ENCODE results near the gene TNC.

Gene TNC

GRCh38 chr9:115117999-115118878 is at the start of gene TNC:
Gene TNC, minus strand, starts transcription at chr9:115118157. Its CDS starts 27,139 bp downstream, at chr9:115091018.
- peak; percentile 34 for DNase-seq (ENCODE audit: low read depth in 1 of 2, low spot score in 1 of 2)
- TF ChIP-seq JUND (IDR thresholded peaks at IDR 0.05; ENCODE audit: low read depth) = no peak
- in situ Hi-C loops (cut with HindIII; ENCODE audit: low pct_unique_long_range_greater_than_20kb, low sequenced_read_pairs) = no loop called here

- in situ Hi-C loops (cut with HindIII; ENCODE audit: low pct_unique_long_range_greater_than_20kb, low sequenced_read_pairs) = no loop called here
- no peak for DNase-seq (ENCODE audit: low read depth in 1 of 2, low spot score in 1 of 2)
- no peak for TF ChIP-seq JUND (IDR thresholded peaks at IDR 0.05; ENCODE audit: low read depth)
These were observed 49.2 kb upstream of the TNC start for GRCh38 chr9:115167175-115167574.

- in situ Hi-C loops (cut with HindIII; ENCODE audit: low pct_unique_long_range_greater_than_20kb, low sequenced_read_pairs) = no loop called here
- TF ChIP-seq JUND (IDR thresholded peaks at IDR 0.05; ENCODE audit: low read depth) = no peak
- DNase-seq (ENCODE audit: low read depth in 1 of 2, low spot score in 1 of 2) = no peak
These were observed 47.3 kb upstream of the TNC start for GRCh38 chr9:115165233-115165632.

- DNase-seq (ENCODE audit: low read depth in 1 of 2, low spot score in 1 of 2) = no peak
- in situ Hi-C loops (cut with HindIII; ENCODE audit: low pct_unique_long_range_greater_than_20kb, low sequenced_read_pairs) = no loop called here
These were observed 46.6 kb upstream of the TNC start for GRCh38 chr9:115164511-115164974.

GRCh38 chr9:115162946-115163345 is 45.0 kb upstream of the TNC start:
- in situ Hi-C loops (cut with HindIII; ENCODE audit: low pct_unique_long_range_greater_than_20kb, low sequenced_read_pairs) = no loop called here
- no peak for TF ChIP-seq JUND (IDR thresholded peaks at IDR 0.05; ENCODE audit: low read depth)
- DNase-seq (ENCODE audit: low read depth in 1 of 2, low spot score in 1 of 2) = no peak

More at GRCh38 chr9:115164511-115164974, 46.6 kb upstream of the TNC start:
- TF ChIP-seq JUND (IDR thresholded peaks at IDR 0.05; ENCODE audit: low read depth) = no peak

GRCh38 chr9:115161446-115161845 is 43.5 kb upstream of the TNC start:
- in situ Hi-C loops (cut with HindIII; ENCODE audit: low pct_unique_long_range_greater_than_20kb, low sequenced_read_pairs) = no loop called here
- no peak for TF ChIP-seq JUND (IDR thresholded peaks at IDR 0.05; ENCODE audit: low read depth)
- no peak for DNase-seq (ENCODE audit: low read depth in 1 of 2, low spot score in 1 of 2)

- in situ Hi-C loops (cut with HindIII; ENCODE audit: low pct_unique_long_range_greater_than_20kb, low sequenced_read_pairs) = no loop called here
- no peak for TF ChIP-seq JUND (IDR thresholded peaks at IDR 0.05; ENCODE audit: low read depth)
- no peak for DNase-seq (ENCODE audit: low read depth in 1 of 2, low spot score in 1 of 2)
These were observed 40.9 kb upstream of the TNC start for GRCh38 chr9:115158661-115159481.

- DNase-seq (ENCODE audit: low read depth in 1 of 2, low spot score in 1 of 2) = no peak
- in situ Hi-C loops (cut with HindIII; ENCODE audit: low pct_unique_long_range_greater_than_20kb, low sequenced_read_pairs) = no loop called here
- no peak for TF ChIP-seq JUND (IDR thresholded peaks at IDR 0.05; ENCODE audit: low read depth)
These were observed 39.3 kb upstream of the TNC start for GRCh38 chr9:115157245-115157674.

- TF ChIP-seq JUND (IDR thresholded peaks at IDR 0.05; ENCODE audit: low read depth) = no peak
- no peak for DNase-seq (ENCODE audit: low read depth in 1 of 2, low spot score in 1 of 2)
- in situ Hi-C loops (cut with HindIII; ENCODE audit: low pct_unique_long_range_greater_than_20kb, low sequenced_read_pairs) = no loop called here
These were observed 37.1 kb upstream of the TNC start for GRCh38 chr9:115155037-115155436.

GRCh38 chr9:115154617-115155016 is 36.7 kb upstream of the TNC start:
- no peak for DNase-seq (ENCODE audit: low read depth in 1 of 2, low spot score in 1 of 2)
- in situ Hi-C loops (cut with HindIII; ENCODE audit: low pct_unique_long_range_greater_than_20kb, low sequenced_read_pairs) = no loop called here
- no peak for TF ChIP-seq JUND (IDR thresholded peaks at IDR 0.05; ENCODE audit: low read depth)

GRCh38 chr9:115152281-115152820 is 34.4 kb upstream of the TNC start:
- TF ChIP-seq JUND (IDR thresholded peaks at IDR 0.05; ENCODE audit: low read depth) = no peak
- DNase-seq (ENCODE audit: low read depth in 1 of 2, low spot score in 1 of 2) = no peak
- in situ Hi-C loops (cut with HindIII; ENCODE audit: low pct_unique_long_range_greater_than_20kb, low sequenced_read_pairs) = no loop called here

- in situ Hi-C loops (cut with HindIII; ENCODE audit: low pct_unique_long_range_greater_than_20kb, low sequenced_read_pairs) = no loop called here
- no peak for DNase-seq (ENCODE audit: low read depth in 1 of 2, low spot score in 1 of 2)
- no peak for TF ChIP-seq JUND (IDR thresholded peaks at IDR 0.05; ENCODE audit: low read depth)
These were observed 30.8 kb upstream of the TNC start for GRCh38 chr9:115148721-115149120.

Measured in T47D (cell line).